NCI-H2227 treated with DMSO at 0.1 percent for 48 hours (cell line): ENCODE measurements around the gene USPL1.
A peak's percentile ranks its signal among the peaks of the same experiment; 100 is the strongest.
"Not testable (repeated sequence)": the region's sequence is repeated elsewhere in the genome, so short reads cannot be mapped to it uniquely, and the experiment has no call there.

Experiments
- DNase-seq: peaks from one replicate; lab custom pipeline; 2025; lab: John Stamatoyannopoulos, UW

Gene USPL1

GRCh38 chr13:30617315-30618185 lies at the start of gene USPL1:
Gene USPL1 (plus strand): TSS chr13:30617920. CDS start chr13:30621141, 3,221 bp downstream.
- peak; percentile 95 for DNase-seq

GRCh38 chr13:30569901-30570576 lies 47.7 kb upstream of the USPL1 start:
- DNase-seq, result no peak

- no peak for DNase-seq
Measured at GRCh38 chr13:30570691-30571090, 47.0 kb upstream of the USPL1 start.

- no peak for DNase-seq
Measured at GRCh38 chr13:30572859-30573275, 44.9 kb upstream of the USPL1 start.

- DNase-seq, result no peak
Measured at GRCh38 chr13:30576528-30576927, 41.2 kb upstream of the USPL1 start.

- DNase-seq, result no peak
Measured at GRCh38 chr13:30577401-30577852, 40.3 kb upstream of the USPL1 start.

- DNase-seq, result no peak
Measured at GRCh38 chr13:30580852-30581502, 36.7 kb upstream of the USPL1 start.

- DNase-seq, result no peak
Measured at GRCh38 chr13:30581582-30581981, 36.1 kb upstream of the USPL1 start.

GRCh38 chr13:30584051-30584731 lies 33.5 kb upstream of the USPL1 start:
- DNase-seq, result no peak

- DNase-seq, result peak; percentile 31
Measured at GRCh38 chr13:30585748-30586262, 31.9 kb upstream of the USPL1 start.

GRCh38 chr13:30587231-30587630 lies 30.5 kb upstream of the USPL1 start:
- no peak for DNase-seq

- DNase-seq, result no peak
Measured at GRCh38 chr13:30587739-30588138, 30.0 kb upstream of the USPL1 start.

- no peak for DNase-seq
Measured at GRCh38 chr13:30593001-30593400, 24.7 kb upstream of the USPL1 start.

- DNase-seq, result no peak
Measured at GRCh38 chr13:30600496-30600895, 17.2 kb upstream of the USPL1 start.

- no peak for DNase-seq
Measured at GRCh38 chr13:30601836-30602235, 15.9 kb upstream of the USPL1 start.

- DNase-seq, result no peak
Measured at GRCh38 chr13:30605052-30605451, 12.7 kb upstream of the USPL1 start.

GRCh38 chr13:30607186-30607585 lies 10.5 kb upstream of the USPL1 start:
- not testable (repeated sequence) for DNase-seq

- no peak for DNase-seq
Measured at GRCh38 chr13:30607908-30608307, 9.8 kb upstream of the USPL1 start.

GRCh38 chr13:30608364-30608763 lies 9.4 kb upstream of the USPL1 start:
- DNase-seq, result no peak

- DNase-seq, result no peak
Measured at GRCh38 chr13:30610311-30610710, 7.4 kb upstream of the USPL1 start.

- DNase-seq, result no peak
Measured at GRCh38 chr13:30615481-30615865, 2.2 kb upstream of the USPL1 start.
